ENCODE results near the gene CMIP. TPM values are rescaled to one million over a fixed set of nuclear protein-coding genes. Genes with fewer than 3 reads are reported as not detected.
"Not testable (repeated sequence)": the region's sequence is repeated elsewhere in the genome, so short reads cannot be mapped to it uniquely, and the experiment has no call there.

Gene CMIP
- total RNA-seq, 1 experiment from 2014 or later = 63.7 TPM

DNA sequence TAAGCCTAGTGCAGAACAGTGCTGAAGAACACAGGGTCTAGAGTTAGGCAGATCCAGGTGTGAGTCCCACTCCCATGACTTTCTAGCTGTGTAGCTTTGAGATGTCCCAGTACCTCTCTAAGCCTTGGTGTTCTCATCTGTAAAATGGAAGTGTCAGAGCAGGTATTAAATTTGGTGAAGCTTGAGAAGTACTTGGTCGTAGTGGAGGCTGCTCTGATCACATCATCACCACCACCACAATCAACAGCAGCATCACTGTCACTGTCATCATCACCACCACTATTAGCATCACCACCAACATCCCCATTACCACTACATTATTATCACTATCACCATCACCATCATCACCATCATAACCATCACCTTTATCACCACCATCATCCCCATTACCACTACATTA is 132.1 kb downstream of the CMIP start:
- H3K4me1 Mint-ChIP-seq = 0 out of 2 replicates have a peak, but pooled peaks cover 14% of the 10 kb centered on the region
- ATAC-seq (no peak), DNase-seq (ENCODE audit: low spot score) (no peak)
- TF ChIP-seq FOXP1 (CRISPR knock-in tag; IDR thresholded peaks at IDR 0.05; ENCODE audit: borderline replicate concordance) = no peak
- no peak for TF ChIP-seq ZNF138 (CRISPR knock-in tag; conservative IDR thresholded peaks at IDR 0.05)
- no peak for TF ChIP-seq EMX1 (CRISPR knock-in tag; IDR thresholded peaks at IDR 0.05)
- no peaks in the 10 kb centered on the region for H3K9me3 Mint-ChIP-seq
- ChIA-PET POLR2A (no interaction called here), CTCF (no interaction called here)
- no peak overlapping the region for H3K4me3 Mint-ChIP-seq
- H3K27me3 Mint-ChIP-seq (ENCODE audit: low read depth) = no peaks in the 10 kb centered on the region; the same call in 1 of the 2 replicates
- no peak overlapping the region for H3K27ac Mint-ChIP-seq
- H3K36me3 Mint-ChIP-seq = no peaks in the 10 kb centered on the region

DNA sequence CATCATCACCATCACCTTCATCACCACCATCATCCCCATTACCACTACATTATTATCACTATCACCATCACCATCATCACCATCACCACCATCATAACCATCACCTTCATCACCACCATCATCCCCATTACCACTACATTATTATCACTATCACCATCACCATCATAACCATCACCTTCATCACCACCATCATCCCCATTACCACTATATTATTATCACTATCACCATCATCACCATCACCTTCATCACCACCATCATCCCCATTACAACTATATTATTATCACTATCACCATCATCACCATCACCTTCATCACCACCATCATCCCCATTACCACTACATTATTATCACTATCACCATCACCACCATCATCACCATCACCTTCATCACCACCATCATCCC is 132.7 kb downstream of the CMIP start:
- H3K27me3 Mint-ChIP-seq (ENCODE audit: low read depth); POLR2A ChIA-PET; H3K9me3 Mint-ChIP-seq; H3K4me1 Mint-ChIP-seq; DNase-seq (ENCODE audit: low spot score); ATAC-seq; H3K27ac Mint-ChIP-seq; CTCF ChIA-PET; H3K36me3 Mint-ChIP-seq; H3K4me3 Mint-ChIP-seq: not testable (repeated sequence)

DNA sequence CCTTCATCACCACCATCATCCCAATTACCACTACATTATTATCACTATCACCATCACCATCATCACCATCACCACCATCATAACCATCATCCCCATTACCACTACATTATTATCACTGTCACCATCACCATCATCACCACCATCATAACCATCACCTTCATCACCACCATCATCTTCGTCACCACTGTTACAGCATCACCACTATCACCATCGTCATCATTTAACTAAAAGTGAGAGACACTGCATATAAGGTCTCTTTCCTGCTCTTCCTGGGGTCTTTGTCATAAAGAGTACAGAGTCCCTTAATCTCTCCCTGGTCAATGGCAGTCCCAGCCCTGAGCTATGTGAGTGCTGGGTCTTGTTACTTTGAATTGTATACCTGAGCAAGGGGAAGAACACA is 133.5 kb downstream of the CMIP start:
- no peaks in the 10 kb centered on the region for H3K36me3 Mint-ChIP-seq
- ChIA-PET CTCF (no interaction called here), POLR2A (no interaction called here)
- peaks cover 10% of the 10 kb centered on the region for H3K4me1 Mint-ChIP-seq
- no peak for DNase-seq (ENCODE audit: low spot score)
- ATAC-seq = no peak
- no peaks in the 10 kb centered on the region; the same call in 1 of the 2 replicates for H3K27me3 Mint-ChIP-seq (ENCODE audit: low read depth)
- no peak overlapping the region for H3K4me3 Mint-ChIP-seq
- no peaks in the 10 kb centered on the region for H3K9me3 Mint-ChIP-seq
- H3K27ac Mint-ChIP-seq = no peak overlapping the region
- no peak for TF ChIP-seq GABPB1 (CRISPR knock-in tag; IDR thresholded peaks at IDR 0.05)
- no peak for TF ChIP-seq ZBTB21 (CRISPR knock-in tag; IDR thresholded peaks at IDR 0.05; ENCODE audit: borderline replicate concordance)
- TF ChIP-seq, protein P1, sequence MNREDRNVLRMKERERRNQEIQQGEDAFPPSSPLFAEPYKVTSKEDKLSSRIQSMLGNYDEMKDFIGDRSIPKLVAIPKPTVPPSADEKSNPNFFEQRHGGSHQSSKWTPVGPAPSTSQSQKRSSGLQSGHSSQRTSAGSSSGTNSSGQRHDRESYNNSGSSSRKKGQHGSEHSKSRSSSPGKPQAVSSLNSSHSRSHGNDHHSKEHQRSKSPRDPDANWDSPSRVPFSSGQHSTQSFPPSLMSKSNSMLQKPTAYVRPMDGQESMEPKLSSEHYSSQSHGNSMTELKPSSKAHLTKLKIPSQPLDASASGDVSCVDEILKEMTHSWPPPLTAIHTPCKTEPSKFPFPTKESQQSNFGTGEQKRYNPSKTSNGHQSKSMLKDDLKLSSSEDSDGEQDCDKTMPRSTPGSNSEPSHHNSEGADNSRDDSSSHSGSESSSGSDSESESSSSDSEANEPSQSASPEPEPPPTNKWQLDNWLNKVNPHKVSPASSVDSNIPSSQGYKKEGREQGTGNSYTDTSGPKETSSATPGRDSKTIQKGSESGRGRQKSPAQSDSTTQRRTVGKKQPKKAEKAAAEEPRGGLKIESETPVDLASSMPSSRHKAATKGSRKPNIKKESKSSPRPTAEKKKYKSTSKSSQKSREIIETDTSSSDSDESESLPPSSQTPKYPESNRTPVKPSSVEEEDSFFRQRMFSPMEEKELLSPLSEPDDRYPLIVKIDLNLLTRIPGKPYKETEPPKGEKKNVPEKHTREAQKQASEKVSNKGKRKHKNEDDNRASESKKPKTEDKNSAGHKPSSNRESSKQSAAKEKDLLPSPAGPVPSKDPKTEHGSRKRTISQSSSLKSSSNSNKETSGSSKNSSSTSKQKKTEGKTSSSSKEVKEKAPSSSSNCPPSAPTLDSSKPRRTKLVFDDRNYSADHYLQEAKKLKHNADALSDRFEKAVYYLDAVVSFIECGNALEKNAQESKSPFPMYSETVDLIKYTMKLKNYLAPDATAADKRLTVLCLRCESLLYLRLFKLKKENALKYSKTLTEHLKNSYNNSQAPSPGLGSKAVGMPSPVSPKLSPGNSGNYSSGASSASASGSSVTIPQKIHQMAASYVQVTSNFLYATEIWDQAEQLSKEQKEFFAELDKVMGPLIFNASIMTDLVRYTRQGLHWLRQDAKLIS (CRISPR knock-in tag; IDR thresholded peaks at IDR 0.05; ENCODE audit: borderline replicate concordance) = no peak
- TF ChIP-seq, protein P2, sequence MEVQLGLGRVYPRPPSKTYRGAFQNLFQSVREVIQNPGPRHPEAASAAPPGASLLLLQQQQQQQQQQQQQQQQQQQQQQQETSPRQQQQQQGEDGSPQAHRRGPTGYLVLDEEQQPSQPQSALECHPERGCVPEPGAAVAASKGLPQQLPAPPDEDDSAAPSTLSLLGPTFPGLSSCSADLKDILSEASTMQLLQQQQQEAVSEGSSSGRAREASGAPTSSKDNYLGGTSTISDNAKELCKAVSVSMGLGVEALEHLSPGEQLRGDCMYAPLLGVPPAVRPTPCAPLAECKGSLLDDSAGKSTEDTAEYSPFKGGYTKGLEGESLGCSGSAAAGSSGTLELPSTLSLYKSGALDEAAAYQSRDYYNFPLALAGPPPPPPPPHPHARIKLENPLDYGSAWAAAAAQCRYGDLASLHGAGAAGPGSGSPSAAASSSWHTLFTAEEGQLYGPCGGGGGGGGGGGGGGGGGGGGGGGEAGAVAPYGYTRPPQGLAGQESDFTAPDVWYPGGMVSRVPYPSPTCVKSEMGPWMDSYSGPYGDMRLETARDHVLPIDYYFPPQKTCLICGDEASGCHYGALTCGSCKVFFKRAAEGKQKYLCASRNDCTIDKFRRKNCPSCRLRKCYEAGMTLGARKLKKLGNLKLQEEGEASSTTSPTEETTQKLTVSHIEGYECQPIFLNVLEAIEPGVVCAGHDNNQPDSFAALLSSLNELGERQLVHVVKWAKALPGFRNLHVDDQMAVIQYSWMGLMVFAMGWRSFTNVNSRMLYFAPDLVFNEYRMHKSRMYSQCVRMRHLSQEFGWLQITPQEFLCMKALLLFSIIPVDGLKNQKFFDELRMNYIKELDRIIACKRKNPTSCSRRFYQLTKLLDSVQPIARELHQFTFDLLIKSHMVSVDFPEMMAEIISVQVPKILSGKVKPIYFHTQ (CRISPR knock-in tag; IDR thresholded peaks at IDR 0.05) = no peak
- TF ChIP-seq RELA (CRISPR knock-in tag; IDR thresholded peaks at IDR 0.05; ENCODE audit: borderline replicate concordance) = no peak
- TF ChIP-seq NR3C1 (CRISPR knock-in tag; conservative IDR thresholded peaks at IDR 0.05; ENCODE audit: low read depth) = no peak
- no peak for TF ChIP-seq ZNF121 (CRISPR knock-in tag; IDR thresholded peaks at IDR 0.05)
- TF ChIP-seq, protein P3, sequence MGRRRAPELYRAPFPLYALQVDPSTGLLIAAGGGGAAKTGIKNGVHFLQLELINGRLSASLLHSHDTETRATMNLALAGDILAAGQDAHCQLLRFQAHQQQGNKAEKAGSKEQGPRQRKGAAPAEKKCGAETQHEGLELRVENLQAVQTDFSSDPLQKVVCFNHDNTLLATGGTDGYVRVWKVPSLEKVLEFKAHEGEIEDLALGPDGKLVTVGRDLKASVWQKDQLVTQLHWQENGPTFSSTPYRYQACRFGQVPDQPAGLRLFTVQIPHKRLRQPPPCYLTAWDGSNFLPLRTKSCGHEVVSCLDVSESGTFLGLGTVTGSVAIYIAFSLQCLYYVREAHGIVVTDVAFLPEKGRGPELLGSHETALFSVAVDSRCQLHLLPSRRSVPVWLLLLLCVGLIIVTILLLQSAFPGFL (CRISPR knock-in tag; IDR thresholded peaks at IDR 0.05; ENCODE audit: borderline replicate concordance) = no peak
- TF ChIP-seq, protein P4, sequence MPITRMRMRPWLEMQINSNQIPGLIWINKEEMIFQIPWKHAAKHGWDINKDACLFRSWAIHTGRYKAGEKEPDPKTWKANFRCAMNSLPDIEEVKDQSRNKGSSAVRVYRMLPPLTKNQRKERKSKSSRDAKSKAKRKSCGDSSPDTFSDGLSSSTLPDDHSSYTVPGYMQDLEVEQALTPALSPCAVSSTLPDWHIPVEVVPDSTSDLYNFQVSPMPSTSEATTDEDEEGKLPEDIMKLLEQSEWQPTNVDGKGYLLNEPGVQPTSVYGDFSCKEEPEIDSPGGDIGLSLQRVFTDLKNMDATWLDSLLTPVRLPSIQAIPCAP (CRISPR knock-in tag; IDR thresholded peaks at IDR 0.05) = no peak
- TF ChIP-seq IRF2 (CRISPR knock-in tag; IDR thresholded peaks at IDR 0.05; ENCODE audit: borderline replicate concordance, low read depth) = no peak
- no peak for TF ChIP-seq JAZF1 (CRISPR knock-in tag; IDR thresholded peaks at IDR 0.05)
- TF ChIP-seq, protein P5, sequence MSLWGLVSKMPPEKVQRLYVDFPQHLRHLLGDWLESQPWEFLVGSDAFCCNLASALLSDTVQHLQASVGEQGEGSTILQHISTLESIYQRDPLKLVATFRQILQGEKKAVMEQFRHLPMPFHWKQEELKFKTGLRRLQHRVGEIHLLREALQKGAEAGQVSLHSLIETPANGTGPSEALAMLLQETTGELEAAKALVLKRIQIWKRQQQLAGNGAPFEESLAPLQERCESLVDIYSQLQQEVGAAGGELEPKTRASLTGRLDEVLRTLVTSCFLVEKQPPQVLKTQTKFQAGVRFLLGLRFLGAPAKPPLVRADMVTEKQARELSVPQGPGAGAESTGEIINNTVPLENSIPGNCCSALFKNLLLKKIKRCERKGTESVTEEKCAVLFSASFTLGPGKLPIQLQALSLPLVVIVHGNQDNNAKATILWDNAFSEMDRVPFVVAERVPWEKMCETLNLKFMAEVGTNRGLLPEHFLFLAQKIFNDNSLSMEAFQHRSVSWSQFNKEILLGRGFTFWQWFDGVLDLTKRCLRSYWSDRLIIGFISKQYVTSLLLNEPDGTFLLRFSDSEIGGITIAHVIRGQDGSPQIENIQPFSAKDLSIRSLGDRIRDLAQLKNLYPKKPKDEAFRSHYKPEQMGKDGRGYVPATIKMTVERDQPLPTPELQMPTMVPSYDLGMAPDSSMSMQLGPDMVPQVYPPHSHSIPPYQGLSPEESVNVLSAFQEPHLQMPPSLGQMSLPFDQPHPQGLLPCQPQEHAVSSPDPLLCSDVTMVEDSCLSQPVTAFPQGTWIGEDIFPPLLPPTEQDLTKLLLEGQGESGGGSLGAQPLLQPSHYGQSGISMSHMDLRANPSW (CRISPR knock-in tag; conservative IDR thresholded peaks at IDR 0.05; ENCODE audit: low read depth) = no peak
- TF ChIP-seq ZNF416 (CRISPR knock-in tag; IDR thresholded peaks at IDR 0.05) = no peak
- TF ChIP-seq TEAD1 (CRISPR knock-in tag; IDR thresholded peaks at IDR 0.05) = no peak
- no peak for TF ChIP-seq ESRRA (CRISPR knock-in tag; IDR thresholded peaks at IDR 0.05; ENCODE audit: borderline replicate concordance)
- no peak for TF ChIP-seq GRHL2 (CRISPR knock-in tag; IDR thresholded peaks at IDR 0.05; ENCODE audit: insufficient replicate concordance, severe bottlenecking)
- TF ChIP-seq, protein P6, sequence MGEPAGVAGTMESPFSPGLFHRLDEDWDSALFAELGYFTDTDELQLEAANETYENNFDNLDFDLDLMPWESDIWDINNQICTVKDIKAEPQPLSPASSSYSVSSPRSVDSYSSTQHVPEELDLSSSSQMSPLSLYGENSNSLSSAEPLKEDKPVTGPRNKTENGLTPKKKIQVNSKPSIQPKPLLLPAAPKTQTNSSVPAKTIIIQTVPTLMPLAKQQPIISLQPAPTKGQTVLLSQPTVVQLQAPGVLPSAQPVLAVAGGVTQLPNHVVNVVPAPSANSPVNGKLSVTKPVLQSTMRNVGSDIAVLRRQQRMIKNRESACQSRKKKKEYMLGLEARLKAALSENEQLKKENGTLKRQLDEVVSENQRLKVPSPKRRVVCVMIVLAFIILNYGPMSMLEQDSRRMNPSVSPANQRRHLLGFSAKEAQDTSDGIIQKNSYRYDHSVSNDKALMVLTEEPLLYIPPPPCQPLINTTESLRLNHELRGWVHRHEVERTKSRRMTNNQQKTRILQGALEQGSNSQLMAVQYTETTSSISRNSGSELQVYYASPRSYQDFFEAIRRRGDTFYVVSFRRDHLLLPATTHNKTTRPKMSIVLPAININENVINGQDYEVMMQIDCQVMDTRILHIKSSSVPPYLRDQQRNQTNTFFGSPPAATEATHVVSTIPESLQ (CRISPR knock-in tag; IDR thresholded peaks at IDR 0.05) = no peak

Measured in WTC11 (cell line).